SU-DHL-6 (cell line): ENCODE measurements around the gene RGPD4.

Experiments used
- EZH2phosphoT487 ChIP-seq: fragments of 200-600 bp; sonication (generic), shearing (Covaris generic); conservative IDR thresholded peaks from 2 replicates; pipeline ENCODE4 v1.6.1; 2018; ENCODE audit warnings: mild to moderate bottlenecking, antibody characterized with exemption, low read length, moderate library complexity, mixed read lengths
- TF ChIP-seq, protein P1 (sequence below): fragments of 200-600 bp; sonication (generic); IDR thresholded peaks from one replicate; pipeline ENCODE4 v1.5.1; 2017; ENCODE audit warnings: antibody characterized with exemption, mild to moderate bottlenecking, low read length, moderate library complexity; ENCODE audit not compliant: insufficient read depth, poor library complexity, severe bottlenecking

- TF ChIP-seq, protein P1, sequence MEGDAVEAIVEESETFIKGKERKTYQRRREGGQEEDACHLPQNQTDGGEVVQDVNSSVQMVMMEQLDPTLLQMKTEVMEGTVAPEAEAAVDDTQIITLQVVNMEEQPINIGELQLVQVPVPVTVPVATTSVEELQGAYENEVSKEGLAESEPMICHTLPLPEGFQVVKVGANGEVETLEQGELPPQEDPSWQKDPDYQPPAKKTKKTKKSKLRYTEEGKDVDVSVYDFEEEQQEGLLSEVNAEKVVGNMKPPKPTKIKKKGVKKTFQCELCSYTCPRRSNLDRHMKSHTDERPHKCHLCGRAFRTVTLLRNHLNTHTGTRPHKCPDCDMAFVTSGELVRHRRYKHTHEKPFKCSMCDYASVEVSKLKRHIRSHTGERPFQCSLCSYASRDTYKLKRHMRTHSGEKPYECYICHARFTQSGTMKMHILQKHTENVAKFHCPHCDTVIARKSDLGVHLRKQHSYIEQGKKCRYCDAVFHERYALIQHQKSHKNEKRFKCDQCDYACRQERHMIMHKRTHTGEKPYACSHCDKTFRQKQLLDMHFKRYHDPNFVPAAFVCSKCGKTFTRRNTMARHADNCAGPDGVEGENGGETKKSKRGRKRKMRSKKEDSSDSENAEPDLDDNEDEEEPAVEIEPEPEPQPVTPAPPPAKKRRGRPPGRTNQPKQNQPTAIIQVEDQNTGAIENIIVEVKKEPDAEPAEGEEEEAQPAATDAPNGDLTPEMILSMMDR = no peak
- no peak for TF ChIP-seq EZH2phosphoT487
Observed at GRCh38 chr2:107807988-107808387, 18.7 kb upstream of the RGPD4 start.
